Activated T-cell treated with anti-CD3 and anti-CD28 coated beads for 4 hours (primary cell): ENCODE data around the gene SLC28A2.
"Not testable (repeated sequence)": the region's sequence is repeated elsewhere in the genome, so short reads cannot be mapped to it uniquely, and the experiment has no call there.

Source experiments
- DNase-seq: peaks from one replicate; pipeline ENCODE4 v3.0.0-alpha.2; 2020

The SLC28A2 gene

GRCh38 chr15:45265506-45265905 lies 13.5 kb downstream of the SLC28A2 start:
- DNase-seq = no peak

GRCh38 chr15:45268135-45268534 lies 16.1 kb downstream of the SLC28A2 start:
- DNase-seq = no peak

GRCh38 chr15:45274636-45275380 lies 22.8 kb downstream of the SLC28A2 start:
- no peak for DNase-seq

GRCh38 chr15:45276831-45277230 lies 24.8 kb downstream of the SLC28A2 start:
- no peak for DNase-seq

GRCh38 chr15:45279024-45279698 lies 27.1 kb downstream of the SLC28A2 start:
- peak; percentile 96 for DNase-seq

- DNase-seq = no peak
Observed at GRCh38 chr15:45285413-45285812, 33.4 kb downstream of the SLC28A2 start.

- no peak for DNase-seq
Observed at GRCh38 chr15:45287390-45287956, 35.4 kb downstream of the SLC28A2 start.

- DNase-seq = no peak
Observed at GRCh38 chr15:45288947-45289346, 36.9 kb downstream of the SLC28A2 start.

- DNase-seq = no peak
Observed at GRCh38 chr15:45291822-45292582, 40.0 kb downstream of the SLC28A2 start.

- DNase-seq = not testable (repeated sequence)
Observed at GRCh38 chr15:45293326-45293725, 41.3 kb downstream of the SLC28A2 start.

GRCh38 chr15:45298964-45299378 lies 46.9 kb downstream of the SLC28A2 start:
- DNase-seq = not testable (repeated sequence)

- no peak for DNase-seq
Observed at GRCh38 chr15:45304711-45305110, 52.7 kb downstream of the SLC28A2 start.

GRCh38 chr15:45306105-45306504 lies 54.1 kb downstream of the SLC28A2 start:
- no peak for DNase-seq

GRCh38 chr15:45307230-45307924 lies 55.3 kb downstream of the SLC28A2 start:
- no peak for DNase-seq

GRCh38 chr15:45314117-45314516 lies 62.1 kb downstream of the SLC28A2 start:
- DNase-seq = not testable (repeated sequence)

- no peak for DNase-seq
Observed at GRCh38 chr15:45314960-45315359, 62.9 kb downstream of the SLC28A2 start.

- DNase-seq = no peak
Observed at GRCh38 chr15:45319472-45320214, 67.6 kb downstream of the SLC28A2 start.

GRCh38 chr15:45320581-45321205 lies 68.7 kb downstream of the SLC28A2 start:
- no peak for DNase-seq

- no peak for DNase-seq
Observed at GRCh38 chr15:45326280-45326679, 74.2 kb downstream of the SLC28A2 start.

GRCh38 chr15:45326741-45327140 lies 74.7 kb downstream of the SLC28A2 start:
- DNase-seq = no peak
